Measurements from ENCODE around the gene CYRIA. TPM values are rescaled to one million over a fixed set of nuclear protein-coding genes. Genes with fewer than 3 reads are reported as not detected.

The CYRIA gene
- total RNA-seq, 1 donor from 2014 or later, result 11.1 TPM

GRCh38 chr2:16649353-16650286 lies 16.0 kb downstream of the CYRIA start:
- TF ChIP-seq CTCF (conservative IDR thresholded peaks at IDR 0.05), result no peak
- Mint-ChIP-seq H3K27ac (ENCODE audit: unreplicated experiment) (no peak overlapping the region), H3K9me3 (no peaks in the 10 kb centered on the region), H3K4me1 (peaks cover 63% of the 10 kb centered on the region), H3K27me3 (ENCODE audit: low read depth) (no peaks in the 10 kb centered on the region), H3K36me3 (ENCODE audit: low read depth) (no peaks in the 10 kb centered on the region), H3K4me3 (no peak overlapping the region)
- no peak for DNase-seq (ENCODE audit: low read depth, low spot score)

- DNase-seq (ENCODE audit: low read depth, low spot score), result no peak
- Mint-ChIP-seq H3K9me3 (no peaks in the 10 kb centered on the region), H3K4me3 (no peak overlapping the region), H3K4me1 (peaks cover 58% of the 10 kb centered on the region), H3K27me3 (ENCODE audit: low read depth) (no peaks in the 10 kb centered on the region), H3K27ac (ENCODE audit: unreplicated experiment) (no peak overlapping the region), H3K36me3 (ENCODE audit: low read depth) (no peaks in the 10 kb centered on the region)
- no peak for TF ChIP-seq CTCF (conservative IDR thresholded peaks at IDR 0.05)
Observed at GRCh38 chr2:16647992-16648617, 17.5 kb downstream of the CYRIA start.

DNA sequence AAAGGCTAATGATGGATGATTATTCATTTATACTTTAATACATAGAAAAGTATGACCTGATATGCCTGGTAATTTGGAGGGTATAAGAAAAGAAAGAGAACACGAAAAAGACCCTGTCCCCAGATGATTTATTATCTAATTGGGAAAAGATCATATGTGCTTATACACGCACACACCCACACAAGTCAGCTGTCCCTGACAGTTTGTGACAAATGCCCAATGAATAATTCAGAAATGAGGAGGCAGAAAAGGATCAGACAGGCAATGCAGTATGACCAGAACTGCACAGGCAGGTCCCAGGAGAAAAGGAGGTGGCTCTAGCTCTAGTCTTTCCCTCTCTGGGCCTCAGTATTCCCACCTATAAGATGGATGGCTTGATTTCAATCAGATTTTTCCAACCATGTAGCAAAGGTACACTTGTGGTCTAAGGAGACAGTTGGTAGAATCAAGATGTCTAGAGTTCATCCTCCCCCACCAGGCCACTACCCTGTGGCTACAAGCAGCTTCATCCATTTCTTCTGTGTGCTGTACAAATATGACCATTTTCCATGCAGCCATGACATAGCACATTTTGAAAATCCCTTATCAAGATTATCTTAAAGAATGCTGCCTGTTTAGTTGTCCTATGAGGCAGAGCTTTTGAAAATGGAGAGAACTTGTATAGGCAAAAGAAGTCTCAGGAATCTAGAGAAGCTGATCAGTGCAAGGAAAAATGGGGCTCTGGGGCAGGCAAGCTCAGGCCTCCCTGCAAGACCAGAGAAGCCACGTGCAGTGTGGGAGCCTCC lies 19.7 kb downstream of the CYRIA start:
- Mint-ChIP-seq H3K9me3 (no peaks in the 10 kb centered on the region), H3K27ac (ENCODE audit: unreplicated experiment) (no peak overlapping the region), H3K4me3 (no peak overlapping the region), H3K27me3 (ENCODE audit: low read depth) (no peaks in the 10 kb centered on the region), H3K36me3 (ENCODE audit: low read depth) (no peaks in the 10 kb centered on the region), H3K4me1 (peaks cover 57% of the 10 kb centered on the region)
- no peak for TF ChIP-seq CTCF (conservative IDR thresholded peaks at IDR 0.05)
- DNase-seq (ENCODE audit: low read depth, low spot score), result no peak

GRCh38 chr2:16645088-16645487 lies 20.5 kb downstream of the CYRIA start:
- H3K4me1 Mint-ChIP-seq, result peaks cover 56% of the 10 kb centered on the region
- no peak overlapping the region for H3K27ac Mint-ChIP-seq (ENCODE audit: unreplicated experiment)
- H3K9me3 Mint-ChIP-seq, result no peaks in the 10 kb centered on the region
- TF ChIP-seq CTCF (conservative IDR thresholded peaks at IDR 0.05), result no peak
- H3K27me3 Mint-ChIP-seq (ENCODE audit: low read depth), result no peaks in the 10 kb centered on the region
- H3K4me3 Mint-ChIP-seq, result no peak overlapping the region
- DNase-seq (ENCODE audit: low read depth, low spot score), result no peak
- H3K36me3 Mint-ChIP-seq (ENCODE audit: low read depth), result no peaks in the 10 kb centered on the region

DNA sequence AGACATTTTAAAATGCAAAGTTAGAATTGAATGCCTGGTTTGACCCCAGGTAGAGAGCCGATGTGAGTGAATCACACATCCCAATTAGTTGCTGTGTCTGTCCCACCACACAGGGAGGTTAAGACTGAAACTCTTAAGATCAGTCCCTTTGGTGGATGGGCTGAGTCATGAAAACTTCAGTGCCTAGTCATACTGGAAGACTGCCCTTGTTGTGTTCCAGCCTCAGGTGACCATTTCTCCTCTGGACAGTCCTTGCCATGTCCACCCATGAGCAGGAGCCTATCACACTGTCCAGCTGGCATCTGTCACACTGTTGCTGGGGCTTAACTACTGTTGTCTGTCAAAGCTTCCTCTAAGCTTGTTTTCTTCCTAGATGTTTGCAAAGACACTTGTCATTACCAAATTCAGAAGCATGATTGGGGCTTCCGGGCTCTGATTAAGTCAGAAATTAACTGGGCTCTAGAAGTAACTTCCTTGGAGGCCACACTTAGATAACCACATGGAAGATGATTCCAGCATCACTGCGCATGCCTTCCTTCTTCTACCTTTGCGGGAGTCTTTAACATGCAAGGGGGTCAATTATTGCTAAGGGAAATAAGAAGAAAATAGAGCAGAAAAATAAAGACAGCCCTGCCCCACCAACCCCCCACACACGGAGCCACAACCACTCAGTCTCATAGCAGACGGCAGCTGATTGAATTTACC lies 21.3 kb downstream of the CYRIA start:
- Mint-ChIP-seq H3K27ac (ENCODE audit: unreplicated experiment) (no peak overlapping the region), H3K4me1 (peaks cover 61% of the 10 kb centered on the region), H3K36me3 (ENCODE audit: low read depth) (no peaks in the 10 kb centered on the region), H3K9me3 (no peaks in the 10 kb centered on the region), H3K4me3 (no peak overlapping the region), H3K27me3 (ENCODE audit: low read depth) (no peaks in the 10 kb centered on the region)
- no peak for DNase-seq (ENCODE audit: low read depth, low spot score)
- TF ChIP-seq CTCF (conservative IDR thresholded peaks at IDR 0.05), result no peak

Measured in neural crest cell (in vitro differentiated cells).